Measurements from ENCODE around the gene CSRP3.
"Not testable (repeated sequence)": the region's sequence is repeated elsewhere in the genome, so short reads cannot be mapped to it uniquely, and the experiment has no call there.

The CSRP3 gene

GRCh38 chr11:19185516-19186052 lies 16.2 kb downstream of the CSRP3 start:
- no peak for DNase-seq (ENCODE audit: low read depth)

GRCh38 chr11:19185036-19185435 lies 16.7 kb downstream of the CSRP3 start:
- no peak for DNase-seq (ENCODE audit: low read depth)

GRCh38 chr11:19183646-19184045 lies 18.1 kb downstream of the CSRP3 start:
- DNase-seq (ENCODE audit: low read depth) = no peak

- DNase-seq (ENCODE audit: low read depth) = no peak
Observed at GRCh38 chr11:19181531-19182261, 20.1 kb downstream of the CSRP3 start.

- no peak for DNase-seq (ENCODE audit: low read depth)
Observed at GRCh38 chr11:19176629-19177186, 25.1 kb downstream of the CSRP3 start.

GRCh38 chr11:19173964-19174638 lies 27.7 kb downstream of the CSRP3 start:
- no peak for DNase-seq (ENCODE audit: low read depth)

GRCh38 chr11:19173004-19173689 lies 28.6 kb downstream of the CSRP3 start:
- no peak for DNase-seq (ENCODE audit: low read depth)

- no peak for DNase-seq (ENCODE audit: low read depth)
Observed at GRCh38 chr11:19168090-19168489, 33.7 kb downstream of the CSRP3 start.

GRCh38 chr11:19164881-19165280 lies 36.9 kb downstream of the CSRP3 start:
- no peak for DNase-seq (ENCODE audit: low read depth)

- DNase-seq (ENCODE audit: low read depth) = no peak
Observed at GRCh38 chr11:19164230-19164855, 37.4 kb downstream of the CSRP3 start.

GRCh38 chr11:19163617-19164016 lies 38.2 kb downstream of the CSRP3 start:
- no peak for DNase-seq (ENCODE audit: low read depth)

- no peak for DNase-seq (ENCODE audit: low read depth)
Observed at GRCh38 chr11:19162951-19163505, 38.8 kb downstream of the CSRP3 start.

- no peak for DNase-seq (ENCODE audit: low read depth)
Observed at GRCh38 chr11:19161651-19162050, 40.1 kb downstream of the CSRP3 start.

GRCh38 chr11:19160847-19161246 lies 40.9 kb downstream of the CSRP3 start:
- DNase-seq (ENCODE audit: low read depth) = no peak

GRCh38 chr11:19156892-19157291 lies 44.9 kb downstream of the CSRP3 start:
- no peak for DNase-seq (ENCODE audit: low read depth)

- DNase-seq (ENCODE audit: low read depth) = no peak
Observed at GRCh38 chr11:19145319-19145718, 56.5 kb downstream of the CSRP3 start.

GRCh38 chr11:19136884-19137283 lies 64.9 kb downstream of the CSRP3 start:
- not testable (repeated sequence) for DNase-seq (ENCODE audit: low read depth)

- DNase-seq (ENCODE audit: low read depth) = no peak
Observed at GRCh38 chr11:19134004-19134403, 67.8 kb downstream of the CSRP3 start.
